ENCODE data around the gene MMP25.

MMP25 gene

DNA sequence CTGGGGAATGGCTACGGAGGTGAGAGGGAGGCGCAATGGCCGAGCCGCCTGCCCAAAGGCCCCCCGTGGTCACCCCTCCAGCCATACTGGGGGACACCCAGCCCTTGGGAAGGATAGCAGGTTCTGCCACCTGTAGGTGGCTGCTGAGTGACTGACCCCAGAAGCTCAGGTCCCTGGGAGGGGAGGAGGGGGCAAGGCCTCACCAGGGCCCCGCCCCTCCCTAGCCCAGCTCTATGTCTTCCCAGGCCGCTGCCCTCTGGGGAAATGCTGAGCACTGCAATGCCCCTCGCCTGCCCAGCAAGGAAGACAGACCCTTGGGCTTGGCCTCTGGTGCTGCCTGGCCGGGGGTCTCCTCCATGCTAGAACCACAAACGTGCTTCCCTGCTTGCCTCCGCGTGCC, 45.0 kb upstream of the MMP25 start:
- TF ChIP-seq, protein P1, sequence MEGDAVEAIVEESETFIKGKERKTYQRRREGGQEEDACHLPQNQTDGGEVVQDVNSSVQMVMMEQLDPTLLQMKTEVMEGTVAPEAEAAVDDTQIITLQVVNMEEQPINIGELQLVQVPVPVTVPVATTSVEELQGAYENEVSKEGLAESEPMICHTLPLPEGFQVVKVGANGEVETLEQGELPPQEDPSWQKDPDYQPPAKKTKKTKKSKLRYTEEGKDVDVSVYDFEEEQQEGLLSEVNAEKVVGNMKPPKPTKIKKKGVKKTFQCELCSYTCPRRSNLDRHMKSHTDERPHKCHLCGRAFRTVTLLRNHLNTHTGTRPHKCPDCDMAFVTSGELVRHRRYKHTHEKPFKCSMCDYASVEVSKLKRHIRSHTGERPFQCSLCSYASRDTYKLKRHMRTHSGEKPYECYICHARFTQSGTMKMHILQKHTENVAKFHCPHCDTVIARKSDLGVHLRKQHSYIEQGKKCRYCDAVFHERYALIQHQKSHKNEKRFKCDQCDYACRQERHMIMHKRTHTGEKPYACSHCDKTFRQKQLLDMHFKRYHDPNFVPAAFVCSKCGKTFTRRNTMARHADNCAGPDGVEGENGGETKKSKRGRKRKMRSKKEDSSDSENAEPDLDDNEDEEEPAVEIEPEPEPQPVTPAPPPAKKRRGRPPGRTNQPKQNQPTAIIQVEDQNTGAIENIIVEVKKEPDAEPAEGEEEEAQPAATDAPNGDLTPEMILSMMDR (IDR thresholded peaks at IDR 0.05; ENCODE audit: low read depth, low read length): no peak
- no peak for TF ChIP-seq EZH2phosphoT487 (IDR thresholded peaks at IDR 0.05; ENCODE audit: low read depth)
- Histone ChIP-seq H2AFZ (ENCODE audit: low read depth, low read length) (no peak overlapping the region), H3K79me2 (ENCODE audit: low read length) (no peaks in the 10 kb centered on the region), H3K4me3 (ENCODE audit: low read length) (no peak overlapping the region), H3K4me1 (ENCODE audit: low read length) (0 out of 2 replicates have a peak, but pooled peaks cover 3% of the 10 kb centered on the region), H3K27me3 (ENCODE audit: low read depth, low read length) (peaks cover 42% of the 10 kb centered on the region), H3K4me2 (ENCODE audit: low read length) (no peak overlapping the region), H3K9ac (ENCODE audit: low read length) (no peak overlapping the region), H4K20me1 (ENCODE audit: insufficient read depth, low read length) (no peaks in the 10 kb centered on the region), H3K9me3 (ENCODE audit: insufficient read depth, low read length) (no peaks in the 10 kb centered on the region), H3K36me3 (replicated peaks; ENCODE audit: low read depth, low read length) (no peaks in the 10 kb centered on the region), H3K27ac (ENCODE audit: low read length) (no peak overlapping the region)

DNA sequence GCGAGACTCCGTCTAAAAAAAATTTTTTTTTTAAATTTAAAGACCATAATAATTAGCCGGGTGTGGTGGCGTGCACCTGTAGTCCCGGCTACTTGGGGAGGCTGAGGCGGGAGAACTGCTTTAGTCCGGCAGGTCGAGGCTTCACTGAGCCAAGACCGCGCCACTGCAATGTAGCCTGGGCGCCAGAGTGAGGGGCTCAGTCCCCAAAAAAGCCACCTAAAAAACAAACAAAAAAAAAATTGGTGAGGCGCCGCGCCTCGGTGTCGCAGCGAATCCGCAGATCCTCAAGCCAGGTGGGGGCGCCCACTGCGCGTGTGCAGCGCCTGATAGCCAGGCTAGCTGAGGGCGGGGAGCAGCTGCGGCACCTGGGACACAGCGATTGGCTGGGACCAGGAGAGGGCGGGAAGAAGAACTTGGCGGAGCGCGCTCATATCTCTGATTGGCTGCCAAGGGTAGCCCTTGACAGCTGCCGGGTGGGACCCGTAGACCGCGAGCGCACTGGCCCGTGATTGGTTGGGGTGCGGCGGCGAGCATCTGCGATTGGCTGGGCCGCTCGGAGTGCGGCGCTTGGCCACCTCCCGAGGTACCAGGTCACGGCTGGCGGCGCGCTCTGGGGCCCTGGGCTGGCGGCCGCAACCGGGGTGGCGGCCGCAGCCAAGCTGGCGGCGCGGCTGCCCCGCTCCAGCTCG, 42.6 kb upstream of the MMP25 start:
- no peak overlapping the region for H2AFZ ChIP-seq (ENCODE audit: low read depth, low read length)
- H3K4me2 ChIP-seq (ENCODE audit: low read length): peak overlapping the region; percentile 30
- H3K9me3 ChIP-seq (ENCODE audit: insufficient read depth, low read length): no peaks in the 10 kb centered on the region
- TF ChIP-seq EZH2phosphoT487 (IDR thresholded peaks at IDR 0.05; ENCODE audit: low read depth): no peak
- TF ChIP-seq, protein P1 (IDR thresholded peaks at IDR 0.05; ENCODE audit: low read depth, low read length): peak; percentile 58
- 0 out of 2 replicates have a peak overlapping the region, but pooled peaks have one; percentile 43 for H3K4me3 ChIP-seq (ENCODE audit: low read length)
- H3K36me3 ChIP-seq (replicated peaks; ENCODE audit: low read depth, low read length): no peaks in the 10 kb centered on the region
- H4K20me1 ChIP-seq (ENCODE audit: insufficient read depth, low read length): no peaks in the 10 kb centered on the region
- H3K79me2 ChIP-seq (ENCODE audit: low read length): no peaks in the 10 kb centered on the region
- H3K27ac ChIP-seq (ENCODE audit: low read length): no peak overlapping the region
- H3K9ac ChIP-seq (ENCODE audit: low read length): no peak overlapping the region
- H3K4me1 ChIP-seq (ENCODE audit: low read length): 0 out of 2 replicates have a peak, but pooled peaks cover 3% of the 10 kb centered on the region
- H3K27me3 ChIP-seq (ENCODE audit: low read depth, low read length): peaks cover 44% of the 10 kb centered on the region

- Histone ChIP-seq H3K4me2 (ENCODE audit: low read length) (no peak overlapping the region), H3K79me2 (ENCODE audit: low read length) (no peaks in the 10 kb centered on the region), H3K4me3 (ENCODE audit: low read length) (peak overlapping the region; percentile 43; the same call in 1 of the 2 replicates), H3K9ac (ENCODE audit: low read length) (no peak overlapping the region), H3K27me3 (ENCODE audit: low read depth, low read length) (peaks cover 39% of the 10 kb centered on the region), H4K20me1 (ENCODE audit: insufficient read depth, low read length) (no peaks in the 10 kb centered on the region), H3K4me1 (ENCODE audit: low read length) (0 out of 2 replicates have a peak, but pooled peaks cover 3% of the 10 kb centered on the region), H3K9me3 (ENCODE audit: insufficient read depth, low read length) (no peaks in the 10 kb centered on the region), H3K36me3 (replicated peaks; ENCODE audit: low read depth, low read length) (no peaks in the 10 kb centered on the region), H2AFZ (ENCODE audit: low read depth, low read length) (no peak overlapping the region), H3K27ac (ENCODE audit: low read length) (no peak overlapping the region)
- TF ChIP-seq EZH2phosphoT487 (IDR thresholded peaks at IDR 0.05; ENCODE audit: low read depth): no peak
- TF ChIP-seq, protein P1 (IDR thresholded peaks at IDR 0.05; ENCODE audit: low read depth, low read length): no peak
These were observed 42.0 kb upstream of the MMP25 start for GRCh38 chr16:3004319-3004718.

DNA sequence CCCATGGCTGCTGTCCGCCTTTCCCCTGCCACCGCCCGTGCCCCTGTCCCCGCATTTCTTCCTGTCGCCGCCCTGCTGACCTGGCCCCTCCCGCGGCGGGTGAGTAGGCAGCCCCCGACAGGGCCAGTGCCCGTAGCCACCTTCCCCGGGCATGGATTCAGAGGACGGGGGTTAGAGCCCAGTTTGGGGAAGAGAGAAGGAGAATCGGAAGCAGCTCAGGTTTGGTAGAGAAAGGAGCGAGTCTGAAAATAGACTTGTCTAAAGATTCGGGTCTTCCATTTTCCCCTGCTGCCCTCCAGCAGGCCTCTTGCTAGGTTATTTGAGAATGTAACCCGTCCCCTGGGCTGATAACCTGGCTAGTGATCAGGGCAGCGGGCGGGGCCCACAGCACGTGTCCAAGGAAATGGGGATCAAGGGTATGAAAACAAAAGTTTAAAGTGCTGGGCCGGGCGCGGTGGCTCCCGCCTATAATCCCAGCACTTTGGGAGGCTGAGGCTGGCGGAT, 41.5 kb upstream of the MMP25 start:
- H3K4me2 ChIP-seq (ENCODE audit: low read length): peak overlapping the region; percentile 71
- no peak overlapping the region for H3K27ac ChIP-seq (ENCODE audit: low read length)
- peak overlapping the region; percentile 74 for H2AFZ ChIP-seq (ENCODE audit: low read depth, low read length)

More for the DNA sequence above, 41.5 kb upstream of the MMP25 start:
- Histone ChIP-seq H3K4me1 (ENCODE audit: low read length) (0 out of 2 replicates have a peak, but pooled peaks cover 3% of the 10 kb centered on the region), H3K9me3 (ENCODE audit: insufficient read depth, low read length) (no peaks in the 10 kb centered on the region), H3K4me3 (ENCODE audit: low read length) (peak overlapping the region; percentile 80), H3K27me3 (ENCODE audit: low read depth, low read length) (peaks cover 37% of the 10 kb centered on the region), H4K20me1 (ENCODE audit: insufficient read depth, low read length) (no peaks in the 10 kb centered on the region), H3K36me3 (replicated peaks; ENCODE audit: low read depth, low read length) (no peaks in the 10 kb centered on the region), H3K79me2 (ENCODE audit: low read length) (no peaks in the 10 kb centered on the region), H3K9ac (ENCODE audit: low read length) (peak overlapping the region; percentile 22; the same call in 1 of the 2 replicates)
- TF ChIP-seq, protein P1 (IDR thresholded peaks at IDR 0.05; ENCODE audit: low read depth, low read length): no peak
- TF ChIP-seq EZH2phosphoT487 (IDR thresholded peaks at IDR 0.05; ENCODE audit: low read depth): no peak

All from OCI-LY3 (cell line).